NK-92 (cell line): ENCODE results near the gene SEPSECS.

Experiments
- DNase-seq: peaks from one replicate; lab custom pipeline; 2025; ENCODE audit not compliant: unreplicated experiment; lab: John Stamatoyannopoulos, UW

The SEPSECS gene

DNA sequence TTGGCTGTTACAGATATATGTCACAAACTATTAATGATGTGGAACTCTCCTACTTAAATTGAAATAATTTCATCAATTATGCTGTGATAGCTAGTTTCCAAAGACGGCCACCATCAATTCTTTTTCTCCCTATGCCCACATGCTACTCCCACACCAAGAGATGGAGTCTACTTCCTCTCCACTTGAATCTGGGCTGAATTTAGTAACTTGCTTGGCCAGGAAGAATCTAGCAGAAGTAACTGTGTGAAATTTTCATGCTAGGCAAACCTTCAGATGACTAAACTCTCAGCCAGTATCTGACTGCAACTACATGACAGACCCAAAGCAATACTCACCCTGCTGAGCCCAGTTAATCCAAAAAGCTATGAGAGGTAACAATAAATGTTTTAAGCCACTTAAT, 3.2 kb downstream of the SEPSECS start:
- no peak for DNase-seq

DNA sequence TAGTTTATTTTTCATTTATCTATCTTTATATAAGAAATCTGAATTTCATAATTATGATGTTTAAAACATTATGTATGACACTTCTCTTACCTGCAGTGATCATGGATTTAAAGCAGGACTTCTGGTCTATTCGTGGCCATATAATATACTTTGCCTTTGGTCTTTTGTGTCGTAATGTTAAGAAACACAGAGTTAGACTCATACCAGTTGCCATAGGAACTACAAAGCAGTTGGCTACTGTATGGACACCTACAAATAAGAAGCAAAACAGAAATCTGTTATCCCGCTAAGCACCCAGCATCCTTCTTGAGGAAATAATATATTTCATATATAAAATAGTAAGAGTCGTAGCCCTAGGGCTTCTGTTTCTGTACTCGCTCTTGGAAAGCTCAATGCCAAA, 4.3 kb downstream of the SEPSECS start:
- no peak for DNase-seq

DNA sequence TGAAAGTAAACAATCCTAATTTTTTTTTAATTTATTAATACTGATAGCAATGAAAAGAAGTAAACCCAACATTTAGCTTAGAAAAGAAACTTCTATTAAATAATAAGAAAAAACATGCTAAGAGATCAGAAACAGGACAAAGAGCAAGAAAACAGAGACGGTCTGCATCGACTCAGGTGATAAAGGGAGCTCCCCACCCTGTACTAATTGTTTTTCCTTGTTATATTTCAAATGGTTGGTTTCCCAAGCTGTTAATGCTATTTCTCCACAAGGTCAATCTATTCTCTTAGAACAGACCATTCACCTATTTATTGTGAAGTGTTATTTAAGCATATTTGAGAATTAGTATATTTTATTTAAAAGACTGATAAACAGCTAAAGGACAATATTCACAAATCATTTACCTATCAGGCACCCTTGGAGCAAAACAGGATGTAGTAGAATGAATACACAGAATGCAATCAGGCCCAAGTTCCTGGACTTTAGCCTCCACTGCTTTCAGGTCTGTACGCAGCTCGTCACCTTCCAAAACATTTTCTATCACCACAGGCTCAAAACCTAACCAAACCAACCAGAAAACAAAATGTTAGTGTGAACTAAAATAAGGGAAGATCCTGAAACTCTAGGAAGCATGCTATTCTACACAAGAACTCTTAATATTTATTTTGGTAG, 5.5 kb downstream of the SEPSECS start:
- DNase-seq = no peak

DNA sequence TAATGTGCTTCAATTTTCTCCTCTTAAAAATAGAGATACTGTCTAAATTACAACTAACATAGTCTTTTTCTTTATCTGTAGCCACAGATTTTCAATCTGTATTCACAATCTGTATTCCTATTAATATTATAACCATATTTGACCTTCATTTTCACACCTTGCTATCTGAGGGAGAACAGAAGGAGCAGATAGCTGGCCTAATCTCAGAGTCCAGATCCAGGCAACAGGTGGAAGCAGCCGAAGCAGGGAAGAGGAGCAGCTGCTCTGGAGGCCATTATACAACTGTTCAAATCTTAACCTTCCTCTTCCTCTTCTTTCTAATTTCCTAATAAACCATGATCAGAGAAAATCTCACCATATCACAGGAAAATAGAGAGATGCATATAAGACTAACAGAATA, 14.2 kb downstream of the SEPSECS start:
- no peak for DNase-seq

DNA sequence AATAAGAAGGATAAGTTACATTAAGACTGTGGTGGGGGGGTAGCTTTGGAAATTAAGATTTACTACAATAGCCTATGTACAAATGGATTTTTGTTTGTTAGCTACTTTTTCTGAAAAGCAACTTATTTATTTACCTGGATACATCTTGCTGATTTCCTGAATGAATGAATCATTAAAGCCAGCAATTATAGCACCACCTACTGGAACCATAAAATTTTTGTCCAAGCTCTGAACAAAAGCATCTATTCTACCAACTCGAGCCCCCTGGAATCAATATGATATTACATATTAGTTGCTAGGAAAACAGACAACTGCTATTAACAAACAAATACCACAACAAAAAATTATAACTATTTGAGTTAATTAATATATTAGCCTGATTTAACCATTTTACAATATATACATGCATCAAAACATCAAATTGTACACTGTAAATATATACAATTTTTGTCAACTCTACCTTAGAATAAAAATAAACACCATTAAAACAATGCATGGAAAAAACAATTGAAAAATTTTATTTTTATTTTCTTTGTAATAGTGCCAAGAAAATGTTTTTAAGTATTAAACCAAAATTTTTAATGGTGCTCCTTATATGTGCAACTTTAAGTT, 15.3 kb downstream of the SEPSECS start:
- DNase-seq = no peak

DNA sequence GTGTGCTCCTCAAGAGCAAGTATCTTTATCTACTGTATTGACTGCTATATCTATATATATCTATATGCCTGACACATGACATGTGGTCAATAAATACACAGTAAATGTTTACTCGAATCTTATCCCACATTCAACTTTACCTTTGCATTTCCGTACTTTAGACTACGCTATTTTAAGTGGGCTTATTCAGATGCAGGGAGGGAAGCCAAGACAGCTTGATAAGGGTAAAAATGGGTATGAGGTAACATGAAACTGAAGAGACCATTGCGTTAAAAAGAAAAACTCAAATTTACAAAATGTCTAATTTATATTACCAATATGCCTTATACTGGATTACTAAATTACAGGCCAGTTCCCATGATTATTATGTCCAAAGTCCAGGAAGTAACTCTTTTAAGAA, 17.8 kb downstream of the SEPSECS start:
- no peak for DNase-seq

DNA sequence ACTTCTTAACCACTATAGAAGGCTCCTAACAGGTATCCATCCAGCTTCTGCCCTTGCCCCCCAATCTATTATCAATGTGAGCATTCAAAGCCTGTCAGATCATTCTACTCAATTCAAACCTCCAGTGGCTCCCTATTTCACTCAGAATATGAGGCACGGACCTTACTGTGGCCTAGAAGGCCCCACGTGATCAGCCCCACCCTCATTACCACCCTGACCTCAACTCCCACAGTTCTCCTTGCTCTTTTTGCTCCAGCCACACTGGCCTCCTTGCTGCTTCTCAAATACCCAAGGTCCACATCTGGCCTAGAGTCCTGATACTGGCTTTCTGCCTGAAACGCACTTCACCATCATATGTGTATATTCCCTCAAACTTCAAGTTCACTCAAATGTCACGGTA, 18.7 kb downstream of the SEPSECS start:
- DNase-seq = no peak

DNA sequence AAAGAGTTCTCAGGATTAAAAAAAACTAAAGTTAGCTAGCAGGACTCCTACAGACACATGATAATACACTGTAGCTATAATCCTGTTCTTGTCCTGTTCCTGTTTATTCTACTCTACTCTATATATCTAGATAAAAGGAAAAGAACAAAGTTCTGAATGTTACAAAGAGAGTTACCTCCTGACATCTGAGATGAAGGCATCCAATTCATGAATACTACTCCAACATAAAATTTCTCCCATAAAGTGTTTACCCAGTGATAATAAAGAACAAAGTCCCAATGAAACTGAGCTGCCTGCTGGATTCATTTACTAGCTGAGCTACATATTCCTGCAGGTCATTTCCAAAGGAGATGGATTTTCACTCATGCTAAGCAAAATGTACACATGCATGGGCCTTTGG, 27.1 kb downstream of the SEPSECS start:
- DNase-seq = no peak

DNA sequence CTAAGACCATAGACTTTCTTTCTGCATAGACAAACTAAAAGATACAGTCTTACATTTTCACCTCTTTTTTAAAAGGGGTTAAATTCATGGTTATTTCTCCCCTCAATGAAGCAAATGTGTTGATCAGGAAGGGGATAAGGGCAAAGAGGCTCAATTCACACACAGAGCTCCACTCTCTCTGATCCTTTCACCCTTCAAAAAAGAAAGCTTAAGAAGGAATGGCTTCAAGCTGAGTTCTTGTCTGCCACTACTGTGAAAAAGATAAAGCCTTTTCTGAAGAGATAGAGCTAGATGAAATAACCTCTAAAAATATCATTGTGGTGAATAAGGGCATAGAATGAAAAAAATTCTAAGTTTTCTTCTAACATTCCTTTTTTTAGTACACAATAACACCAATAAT, 28.3 kb downstream of the SEPSECS start:
- DNase-seq = no peak

DNA sequence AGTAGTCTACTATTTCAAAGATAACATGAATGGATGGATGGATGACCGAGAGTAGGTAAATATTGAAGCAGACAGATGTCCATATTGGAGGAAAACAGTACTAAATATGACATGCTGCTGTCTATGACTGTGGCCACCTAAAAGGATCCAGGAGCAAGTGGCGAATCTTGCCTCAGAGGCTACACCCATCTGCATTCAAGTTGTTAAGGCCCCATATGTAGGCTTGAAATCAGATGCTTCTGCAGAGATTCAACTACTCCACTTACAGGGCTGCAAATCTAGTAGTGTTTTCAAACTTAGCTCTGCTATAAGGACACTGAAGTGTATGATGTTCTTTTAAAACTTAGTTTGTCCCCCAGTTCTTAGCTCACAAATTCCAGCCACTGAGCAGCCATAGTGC, 28.9 kb downstream of the SEPSECS start:
- DNase-seq = no peak

DNA sequence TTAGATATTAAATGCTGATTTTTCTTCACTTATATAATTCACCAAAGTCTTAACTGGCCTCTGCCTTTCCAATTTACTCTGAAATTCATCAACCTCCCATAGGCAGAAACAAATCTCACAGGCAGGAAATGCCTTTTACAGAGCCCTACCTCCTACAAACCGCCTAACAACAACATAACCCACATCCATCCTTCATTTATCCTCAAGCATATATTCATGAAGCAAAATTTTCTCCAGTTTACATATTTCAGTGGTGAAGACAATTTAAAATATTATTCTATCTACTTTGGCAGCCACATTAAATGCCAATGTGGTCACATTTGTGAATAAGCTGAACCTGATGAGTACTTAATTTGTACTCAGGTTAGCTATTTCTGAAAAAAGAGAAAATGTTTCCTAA, 30.3 kb downstream of the SEPSECS start:
- DNase-seq = no peak

DNA sequence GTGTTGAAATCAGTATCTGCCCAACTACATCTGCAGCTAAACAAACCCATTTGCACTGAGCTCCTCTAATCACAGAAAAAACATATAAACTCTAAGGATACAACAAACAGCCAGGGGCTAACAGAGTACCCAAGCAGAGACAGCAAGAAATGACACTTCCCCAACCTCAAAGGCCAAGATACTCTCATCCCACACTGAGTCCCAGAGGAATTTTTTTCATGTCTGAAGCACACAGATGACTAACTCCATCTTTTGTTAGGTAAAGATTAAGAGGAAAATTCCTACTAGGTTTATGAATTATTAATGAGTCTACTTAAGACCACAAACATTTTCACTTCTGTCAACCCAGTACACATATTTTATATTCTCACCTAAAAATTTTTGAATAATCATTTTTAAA, 31.6 kb downstream of the SEPSECS start:
- DNase-seq = no peak

DNA sequence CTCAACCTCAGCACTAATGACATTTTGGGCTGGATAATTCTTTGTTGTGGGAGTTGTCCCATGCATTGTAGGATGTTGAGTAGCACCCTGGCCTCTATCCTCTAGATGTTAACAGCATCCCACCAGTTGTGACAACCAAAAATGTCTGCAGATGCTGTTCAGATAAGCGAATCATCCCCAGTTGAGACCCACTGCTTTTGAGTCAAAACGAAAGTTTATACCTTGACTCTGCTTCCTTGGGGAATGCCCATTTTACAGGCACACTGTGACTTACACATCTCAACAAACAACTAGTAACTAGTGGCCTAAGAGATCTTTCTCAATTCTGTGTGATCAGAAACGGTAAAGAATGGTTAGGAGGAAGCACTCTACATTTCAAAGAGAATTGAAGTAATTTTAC, 37.0 kb downstream of the SEPSECS start:
- no peak for DNase-seq

DNA sequence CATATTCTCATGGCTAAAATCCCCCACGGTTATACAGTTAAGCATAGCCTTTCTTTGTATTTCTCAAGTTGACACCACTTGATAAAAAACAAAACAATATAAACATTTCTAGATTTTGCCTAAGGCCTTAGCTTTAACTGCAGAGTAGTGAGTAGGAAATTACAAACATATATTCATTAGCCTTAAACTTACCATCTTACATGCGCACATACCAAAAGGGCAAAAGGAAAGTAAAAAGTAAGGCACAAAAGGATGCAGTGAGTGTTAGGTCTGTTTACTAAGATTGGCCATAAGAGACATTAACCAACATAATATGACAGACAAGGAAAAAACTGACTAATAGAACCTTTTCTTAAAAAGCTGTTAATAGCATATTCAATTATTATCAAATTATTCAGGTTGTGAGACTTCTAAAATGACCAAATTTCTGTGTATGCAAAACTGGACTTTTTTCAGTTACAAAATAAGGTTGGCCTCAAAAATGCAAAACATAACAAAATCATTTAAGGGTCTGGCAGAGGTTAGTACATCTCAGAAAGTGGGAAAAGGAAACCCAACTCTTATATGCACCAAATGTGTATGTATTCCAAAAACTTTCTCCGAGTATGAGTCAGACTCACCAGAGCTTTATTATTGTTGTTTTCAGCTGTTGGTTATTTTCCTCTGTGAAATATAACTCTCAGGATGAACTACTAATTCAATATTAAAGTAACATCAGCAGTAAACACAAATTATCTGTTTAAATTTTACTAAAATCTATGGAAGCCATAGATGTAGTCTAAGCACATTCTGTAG, 39.9 kb downstream of the SEPSECS start:
- DNase-seq = no peak

DNA sequence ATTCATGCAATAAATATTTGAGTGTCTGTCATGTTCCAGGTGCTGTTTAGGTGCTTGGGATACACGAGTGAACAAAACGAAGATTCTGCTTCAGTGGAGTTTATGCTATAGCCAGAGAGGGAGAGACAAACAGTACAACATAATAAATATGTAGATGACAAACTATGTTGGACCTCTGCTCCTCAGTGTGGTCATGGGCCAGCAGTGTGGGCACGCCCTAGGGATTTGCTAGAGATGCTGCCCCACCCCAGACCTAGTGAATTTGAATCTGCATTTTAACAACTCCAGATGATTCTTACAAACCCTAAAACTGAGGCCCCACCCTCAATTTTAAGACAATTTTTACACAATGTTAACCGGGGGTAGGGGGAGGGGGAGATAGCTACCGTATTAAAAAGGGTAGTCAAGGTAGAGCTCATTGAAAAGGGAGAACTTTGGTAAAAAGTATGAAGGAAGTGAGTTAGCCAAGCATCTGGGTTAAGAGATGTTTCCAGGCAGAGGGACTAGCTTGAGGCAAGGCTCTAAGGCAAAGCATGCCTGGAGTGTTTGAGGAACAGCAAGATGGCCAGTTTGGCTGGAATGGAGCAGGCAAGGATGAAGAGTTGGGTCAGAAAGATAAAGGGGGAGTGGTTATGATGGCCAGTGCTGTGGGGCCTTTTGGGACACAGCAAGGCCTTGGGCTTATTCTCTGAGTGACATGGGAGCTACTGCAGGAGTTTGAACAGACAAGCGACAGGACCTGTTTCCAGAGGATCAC, 42.4 kb downstream of the SEPSECS start:
- DNase-seq = no peak

DNA sequence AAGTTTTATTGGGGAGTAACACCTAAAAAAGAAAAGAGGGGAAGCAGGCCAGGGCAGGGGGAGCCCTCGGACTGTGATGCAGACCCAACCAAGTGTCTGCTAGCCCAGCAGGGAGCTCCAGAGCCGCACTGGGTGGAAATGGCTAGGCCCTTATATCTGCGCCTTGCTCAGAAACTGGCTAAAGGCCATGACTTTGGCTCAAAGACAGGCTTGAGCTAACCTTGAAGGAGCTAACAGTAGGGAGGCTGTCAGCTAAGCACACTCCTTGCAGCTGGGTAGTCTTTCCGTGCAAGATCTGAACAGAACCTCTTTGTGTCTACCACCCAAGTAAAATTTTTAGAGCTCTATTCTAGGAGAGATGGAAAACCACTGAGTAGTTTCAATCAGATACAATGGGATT, 43.0 kb downstream of the SEPSECS start:
- DNase-seq = no peak

DNA sequence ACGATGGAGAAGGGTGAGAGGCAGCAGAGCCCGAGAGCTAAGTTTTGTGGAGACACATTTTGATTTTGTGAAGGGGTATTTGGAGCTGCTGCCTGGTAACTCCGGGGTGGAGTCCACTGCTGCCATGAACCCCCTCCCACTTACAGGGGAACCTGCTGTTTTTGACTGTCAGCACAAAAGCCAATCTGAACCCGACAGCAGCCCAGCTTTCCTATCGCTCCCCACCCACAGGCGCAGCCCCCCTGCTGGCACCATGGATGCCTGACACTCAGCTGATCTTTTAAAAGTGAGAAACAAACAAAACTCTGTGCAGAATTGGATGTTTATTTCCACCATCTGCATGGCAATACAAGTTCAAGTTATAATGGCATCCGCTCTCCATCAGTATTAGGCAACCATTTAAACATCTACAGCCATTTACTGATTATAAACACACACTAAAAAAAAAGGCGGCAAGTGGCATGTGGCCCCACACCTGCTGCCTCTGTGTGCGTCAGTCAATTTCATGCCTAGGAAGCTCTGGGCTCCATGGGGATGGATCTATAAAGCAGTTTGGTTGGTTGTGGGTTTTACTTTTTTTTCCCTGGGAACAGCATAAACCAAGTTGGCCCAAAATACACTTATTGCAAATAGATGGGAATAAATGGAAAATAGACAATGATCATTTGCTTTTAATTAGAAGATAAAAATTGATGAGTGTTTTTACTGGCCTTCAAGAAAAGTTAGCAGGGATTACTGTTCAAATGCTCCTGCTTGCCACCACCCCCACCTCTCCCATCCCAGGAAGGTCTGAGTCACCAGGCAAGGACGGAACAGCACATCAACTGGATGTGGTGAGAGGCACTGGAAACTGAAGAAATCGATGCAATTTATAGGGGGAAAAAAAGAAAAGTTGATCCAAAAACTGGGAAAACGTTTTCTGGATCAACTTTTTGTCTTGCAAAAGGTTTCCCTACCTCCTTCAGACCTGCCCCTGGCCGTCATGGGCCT, 46.0 kb downstream of the SEPSECS start:
- no peak for DNase-seq

DNA sequence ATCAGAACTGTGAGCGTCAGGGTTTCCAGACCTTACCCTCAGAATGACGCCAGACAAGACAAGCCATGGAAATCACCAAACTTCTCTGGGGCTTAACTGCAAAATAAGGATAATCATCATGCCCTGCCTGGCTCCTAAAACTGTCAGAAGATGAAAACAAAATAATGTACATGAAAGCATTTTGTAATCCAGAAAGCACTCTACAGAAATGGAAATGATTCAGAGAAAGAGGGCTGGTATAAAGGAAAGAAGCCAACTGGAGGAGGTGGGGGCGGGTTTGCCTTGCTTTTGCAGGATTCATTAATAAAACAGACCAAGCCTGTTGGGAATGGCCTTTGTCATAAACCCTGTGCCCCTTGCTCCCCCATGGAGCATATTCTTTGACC, 47.3 kb downstream of the SEPSECS start:
- DNase-seq = no peak

DNA sequence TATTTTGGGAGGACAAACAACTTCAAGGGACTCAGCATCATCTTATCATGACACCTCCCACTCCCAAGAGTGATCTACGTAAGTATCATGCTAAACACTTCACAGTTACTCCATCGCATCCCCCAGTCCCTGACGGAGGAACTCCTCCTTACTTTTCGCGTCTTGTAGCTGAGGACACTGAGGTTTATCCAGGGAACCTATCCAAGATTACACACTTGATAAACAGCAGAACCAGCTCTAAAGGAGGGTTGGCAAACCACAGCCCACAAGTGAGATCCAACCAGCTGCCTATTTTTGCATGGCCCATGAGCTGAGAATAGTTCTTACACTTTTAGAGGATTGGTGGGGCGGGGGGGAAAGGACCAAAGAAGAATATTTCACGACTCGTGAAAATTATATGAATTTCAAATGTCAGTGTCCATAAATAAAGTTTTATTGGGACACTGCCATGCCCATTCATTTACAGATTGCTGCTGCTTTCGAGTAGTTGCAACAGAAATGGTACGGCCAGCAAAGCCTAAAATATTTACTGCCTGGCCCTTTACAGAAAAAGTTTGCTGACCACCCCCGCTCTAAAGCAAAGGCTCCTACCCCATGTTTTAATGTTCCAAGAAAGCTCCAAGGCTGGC, 47.8 kb downstream of the SEPSECS start:
- no peak for DNase-seq

DNA sequence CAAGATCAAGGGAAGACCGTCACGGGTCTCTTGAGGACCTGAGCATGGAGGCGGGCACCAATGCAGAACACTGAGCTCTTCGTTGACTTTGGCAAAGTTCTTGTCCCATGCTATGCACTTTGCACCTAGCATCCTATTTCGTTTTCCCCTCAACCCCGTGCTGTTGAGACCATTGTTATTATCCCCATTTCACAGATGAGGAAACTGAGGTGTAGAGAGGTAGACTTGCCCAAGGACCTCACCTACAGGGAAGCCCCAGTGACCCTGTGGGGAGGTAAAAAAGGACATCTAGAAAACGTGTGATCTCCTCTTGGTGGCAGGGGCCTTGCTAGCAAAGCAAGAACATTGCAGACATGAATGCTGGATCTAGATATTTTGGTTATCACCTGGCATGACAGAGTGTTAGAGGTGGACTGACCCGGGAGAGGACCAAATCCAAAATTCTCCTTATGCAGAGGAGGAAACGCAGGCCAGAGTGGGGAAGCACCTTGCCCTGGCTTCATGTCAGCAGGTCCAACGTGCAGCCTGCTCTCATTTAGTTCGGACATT, 48.5 kb downstream of the SEPSECS start:
- no peak for DNase-seq
